Fibroblast of villous mesenchyme (primary cell): ENCODE data around the gene NMU. TPM values are rescaled to one million over a fixed set of nuclear protein-coding genes. Genes with fewer than 3 reads are reported as not detected.

Source experiments
- DNase-seq: peaks from one replicate; pipeline ENCODE4 v3.0.0-alpha.2; 2010; ENCODE audit warnings: low read depth
- H3K4me3 ChIP-seq: 2 replicates; pipeline ENCODE4 v1.5.1; 2011; ENCODE audit warnings: low read depth, mild to moderate bottlenecking, low read length
- CTCF ChIP-seq: IDR thresholded peaks from 2 replicates; pipeline ENCODE4 v1.5.1; 2012; ENCODE audit warnings: low read depth, mild to moderate bottlenecking, low read length; ENCODE audit not compliant: insufficient read depth
- total RNA-seq: library from RNA; depleted of rRNA; stranded (reverse); fragments of >200 nt; gene quantifications from 2 replicates; pipeline ENCODE4 v1.2.3, GENCODE V29; 2012

NMU gene
- total RNA-seq, 1 donor, result not detected

GRCh38 chr4:55654131-55654530 is 18.0 kb upstream of the NMU start:
- no peak overlapping the region for H3K4me3 ChIP-seq
- no peak for TF ChIP-seq CTCF
- DNase-seq, result no peak

- no peak for DNase-seq
- no peak overlapping the region for H3K4me3 ChIP-seq
- no peak for TF ChIP-seq CTCF
These were observed 14.4 kb upstream of the NMU start for GRCh38 chr4:55650483-55650882.

- DNase-seq, result no peak
- no peak for TF ChIP-seq CTCF
- no peak overlapping the region for H3K4me3 ChIP-seq
These were observed 1.2 kb upstream of the NMU start for GRCh38 chr4:55637272-55637820.

GRCh38 chr4:55636656-55636999 is 530 bp upstream of the NMU start:
- DNase-seq, result no peak
- H3K4me3 ChIP-seq, result no peak overlapping the region
- TF ChIP-seq CTCF, result no peak

- no peak overlapping the region for H3K4me3 ChIP-seq
- TF ChIP-seq CTCF, result no peak
- DNase-seq, result no peak
These were observed 816 bp downstream of the NMU start for GRCh38 chr4:55635282-55635681.

- TF ChIP-seq CTCF, result no peak
- no peak overlapping the region for H3K4me3 ChIP-seq
- no peak for DNase-seq
These were observed 1.5 kb downstream of the NMU start for GRCh38 chr4:55634417-55635128.

GRCh38 chr4:55633903-55634302 is 2.2 kb downstream of the NMU start:
- TF ChIP-seq CTCF, result no peak
- no peak overlapping the region for H3K4me3 ChIP-seq
- DNase-seq, result no peak
